IPS-20b (cell line): ENCODE results near the gene GUK1.

Experiments used
- H3K27ac ChIP-seq: one replicate; pipeline ENCODE4 v1.5.1; 2013; ENCODE audit warnings: low read length
- H3K27me3 ChIP-seq: 2 replicates; pipeline ENCODE4 v1.6.1; 2013; ENCODE audit warnings: mild to moderate bottlenecking, low read length, inconsistent platforms; ENCODE audit not compliant: insufficient read depth
- H3K36me3 ChIP-seq: 2 replicates; pipeline ENCODE4 v1.6.1; 2013; ENCODE audit warnings: low read depth, mild to moderate bottlenecking, inconsistent platforms, low read length, moderate library complexity; ENCODE audit not compliant: insufficient read depth
- H3K4me1 ChIP-seq: 2 replicates; pipeline ENCODE4 v1.6.1; 2013; ENCODE audit warnings: mild to moderate bottlenecking, control low read depth, inconsistent platforms, low read length, moderate library complexity; ENCODE audit not compliant: insufficient read depth
- H3K4me3 ChIP-seq: 2 replicates; pipeline ENCODE4 v1.5.1; 2013; ENCODE audit warnings: mild to moderate bottlenecking, low read length, inconsistent platforms
- H3K9ac ChIP-seq: 2 replicates; pipeline ENCODE4 v1.6.1; 2013; ENCODE audit warnings: low read depth, mild to moderate bottlenecking, inconsistent platforms, low read length, moderate library complexity
- H3K9me3 ChIP-seq: 2 replicates; pipeline ENCODE4 v1.6.1; 2013; ENCODE audit warnings: mild to moderate bottlenecking, low read depth, low read length, inconsistent platforms; ENCODE audit not compliant: insufficient read depth

Gene GUK1

DNA sequence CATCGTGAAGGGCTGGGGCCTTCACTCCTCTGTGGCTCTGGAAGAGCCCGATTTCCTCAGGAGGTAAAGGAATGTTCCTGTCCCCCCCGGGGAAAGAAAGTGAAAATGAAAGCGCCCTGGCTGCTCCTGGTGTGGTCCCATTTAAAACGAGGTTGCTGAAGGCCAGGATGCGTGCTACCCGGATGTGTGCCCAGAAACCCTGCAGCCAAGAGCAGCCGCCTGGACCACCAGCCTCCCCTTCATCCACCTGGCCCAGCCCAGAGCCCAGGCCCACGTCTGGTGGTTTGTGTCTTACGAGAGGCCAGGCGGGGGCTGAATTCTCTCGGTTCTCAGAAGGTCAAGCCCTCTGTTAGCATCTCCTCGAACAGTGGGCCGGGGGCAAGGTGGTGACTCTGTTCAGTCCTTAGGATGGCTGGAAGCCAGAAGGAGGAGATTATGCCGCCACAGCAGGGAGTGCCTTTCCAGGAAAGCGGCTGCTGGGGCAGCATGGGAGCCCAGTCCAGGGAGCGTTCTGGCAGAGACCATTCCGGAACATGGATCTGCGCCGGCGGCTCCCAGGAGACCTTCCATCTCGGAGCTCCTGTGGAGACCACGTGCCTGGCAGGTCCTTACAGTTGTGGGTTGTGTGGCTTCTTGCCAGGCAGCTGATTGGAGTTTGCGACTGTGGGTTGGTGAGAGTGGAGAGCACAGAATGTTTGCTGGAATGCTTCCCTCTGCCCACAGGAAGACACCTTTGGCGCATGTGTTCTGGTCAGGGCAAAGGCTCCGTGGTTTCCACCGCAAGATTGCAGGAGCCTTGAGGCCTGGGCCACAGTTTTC, 1.4 kb downstream of the GUK1 start:
- no peaks in the 10 kb centered on the region; the same call in 1 of the 2 replicates for H3K4me1 ChIP-seq
- H3K27ac ChIP-seq, result no peak overlapping the region
- H3K9ac ChIP-seq, result peak overlapping the region; percentile 82; the same call in 1 of the 2 replicates
- peak overlapping the region; percentile 87 for H3K4me3 ChIP-seq
- H3K9me3 ChIP-seq, result no peaks in the 10 kb centered on the region
- H3K36me3 ChIP-seq, result no peaks in the 10 kb centered on the region
- H3K27me3 ChIP-seq, result peaks cover 16% of the 10 kb centered on the region

DNA sequence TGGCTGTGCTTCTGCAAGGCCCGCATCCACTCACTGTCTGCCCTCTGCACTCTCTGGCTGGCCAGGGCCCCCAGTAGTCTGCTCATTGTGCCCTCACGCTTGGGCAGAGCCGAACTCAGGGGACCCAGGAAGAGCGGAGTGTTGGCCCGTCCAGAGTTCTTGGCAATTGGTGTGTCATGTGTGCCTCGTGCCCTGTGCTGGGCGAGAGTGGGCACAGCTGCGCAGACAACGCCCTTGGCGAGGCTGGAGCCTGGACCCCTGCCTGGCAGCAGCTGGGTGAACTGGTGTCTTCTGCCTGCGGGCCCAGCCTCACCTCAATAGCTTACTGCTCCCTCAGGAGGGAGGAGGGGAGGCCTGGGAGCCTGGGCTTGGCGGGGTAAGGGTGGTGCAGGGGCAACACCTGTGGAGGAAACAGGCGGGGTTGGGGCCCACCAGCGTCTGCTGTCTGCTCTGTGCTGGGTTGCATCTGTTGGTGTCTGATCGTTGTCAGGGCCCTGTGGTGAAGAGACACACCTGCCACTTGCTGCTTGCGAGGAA, 2.1 kb downstream of the GUK1 start:
- Histone ChIP-seq H3K4me3 (no peak overlapping the region), H3K9me3 (no peaks in the 10 kb centered on the region), H3K27me3 (peaks cover 9% of the 10 kb centered on the region), H3K27ac (no peak overlapping the region), H3K36me3 (no peaks in the 10 kb centered on the region), H3K9ac (no peak overlapping the region), H3K4me1 (no peaks in the 10 kb centered on the region; the same call in 1 of the 2 replicates)

DNA sequence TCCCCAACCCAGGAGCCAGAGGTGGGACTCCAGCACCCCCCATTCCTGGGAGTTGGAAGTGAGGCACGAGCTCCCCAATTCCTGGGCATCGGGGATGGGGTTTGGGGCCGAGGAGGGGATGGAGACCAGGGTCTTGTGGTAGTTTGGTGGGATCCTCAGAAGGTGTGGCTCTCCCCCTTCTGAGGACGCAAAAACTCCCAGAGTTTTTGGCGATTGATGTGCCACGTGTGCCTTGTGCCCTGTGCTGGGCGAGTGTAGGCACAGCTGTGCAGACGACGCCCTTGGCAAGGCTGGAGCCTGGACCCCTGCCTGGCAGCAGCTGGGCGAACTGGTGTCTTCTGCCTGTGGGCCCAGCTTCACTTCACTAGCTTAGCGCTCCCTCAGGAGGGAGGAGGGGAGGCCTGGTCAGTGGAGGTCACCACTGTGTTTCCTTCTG, 2.6 kb downstream of the GUK1 start:
- H3K4me3 ChIP-seq, result no peak overlapping the region
- H3K36me3 ChIP-seq, result no peaks in the 10 kb centered on the region
- no peak overlapping the region for H3K27ac ChIP-seq
- no peaks in the 10 kb centered on the region; the same call in 1 of the 2 replicates for H3K4me1 ChIP-seq
- H3K27me3 ChIP-seq, result peaks cover 4% of the 10 kb centered on the region; the same call in 1 of the 2 replicates
- no peak overlapping the region for H3K9ac ChIP-seq
- H3K9me3 ChIP-seq, result no peaks in the 10 kb centered on the region

DNA sequence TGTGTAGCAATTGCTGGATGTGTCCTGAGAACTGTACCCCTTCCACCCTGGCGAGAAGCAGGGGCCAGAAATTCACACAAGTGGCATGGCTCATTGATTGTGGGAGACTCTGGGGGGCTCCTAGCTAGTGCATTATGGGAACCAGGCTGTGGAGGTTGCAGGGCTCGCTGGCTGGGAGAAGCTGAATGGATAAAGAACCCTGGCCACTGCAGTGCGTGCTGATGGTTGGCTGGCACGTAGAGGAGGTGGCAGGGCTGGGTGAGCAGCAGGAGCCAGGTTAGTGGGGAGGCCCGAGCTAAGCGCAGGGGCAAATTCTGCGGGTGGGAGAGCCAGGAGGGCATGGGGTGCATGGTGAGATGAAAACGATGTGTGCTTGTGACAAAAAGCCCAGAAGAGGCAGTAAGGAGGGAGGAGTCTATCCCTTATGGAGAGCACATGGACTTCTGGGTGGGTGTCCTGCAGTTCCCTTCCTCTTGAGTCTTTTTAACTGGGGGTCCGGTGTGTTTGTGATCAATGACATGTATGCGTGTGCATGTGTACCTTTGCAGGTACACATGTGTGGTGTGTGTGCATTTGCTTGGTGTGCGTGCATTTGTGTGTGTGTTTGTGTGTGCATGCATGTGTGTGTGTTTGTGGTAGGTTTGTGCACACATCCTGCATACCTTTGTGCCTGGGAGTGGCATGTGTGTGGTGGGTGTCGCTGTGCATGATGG, 3.6 kb downstream of the GUK1 start:
- no peak overlapping the region for H3K4me3 ChIP-seq
- H3K36me3 ChIP-seq, result no peaks in the 10 kb centered on the region
- no peak overlapping the region for H3K9ac ChIP-seq
- no peaks in the 10 kb centered on the region; the same call in 1 of the 2 replicates for H3K4me1 ChIP-seq
- H3K27ac ChIP-seq, result no peak overlapping the region
- no peaks in the 10 kb centered on the region; the same call in 1 of the 2 replicates for H3K27me3 ChIP-seq
- no peaks in the 10 kb centered on the region for H3K9me3 ChIP-seq

DNA sequence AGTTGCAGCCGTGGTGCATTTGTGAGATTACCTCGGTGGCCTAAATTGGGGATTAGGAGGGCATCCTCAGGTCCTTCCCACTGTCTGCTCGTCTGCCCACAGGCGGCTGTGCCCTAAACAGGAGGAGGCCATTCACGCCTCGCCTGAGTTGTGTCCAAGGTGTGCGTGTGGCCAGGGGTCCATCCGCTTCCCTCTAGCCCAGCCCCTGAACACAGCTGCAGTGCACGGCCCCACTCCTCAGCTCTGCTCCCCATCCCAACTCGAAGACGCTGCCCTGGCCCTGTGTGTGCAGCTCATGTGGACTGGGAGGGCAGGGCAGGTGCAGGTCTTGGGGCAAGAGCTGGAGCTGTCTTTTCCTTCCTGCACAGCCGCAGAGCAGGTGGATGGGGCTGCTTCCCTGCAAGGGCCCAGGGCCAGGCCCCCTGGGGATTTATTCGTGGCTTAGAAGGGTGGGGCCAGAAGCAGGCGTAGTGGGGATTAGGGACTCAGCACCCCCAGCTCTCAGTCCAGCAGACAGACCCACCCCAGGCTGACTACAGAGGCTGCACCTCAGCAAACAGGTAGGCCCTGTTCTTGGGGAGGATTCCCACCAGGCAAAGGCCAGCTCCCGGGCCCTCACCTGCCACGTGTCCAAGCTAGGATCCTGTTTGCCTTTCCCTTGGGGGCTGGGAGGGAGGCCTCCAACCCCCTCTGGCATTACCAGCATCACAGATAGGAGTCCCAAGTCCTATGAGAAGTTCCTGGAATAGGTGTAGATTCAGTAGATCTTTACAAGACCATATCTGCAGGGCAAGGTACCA, 4.3 kb downstream of the GUK1 start:
- Histone ChIP-seq H3K27ac (no peak overlapping the region), H3K4me3 (no peak overlapping the region), H3K9ac (no peak overlapping the region), H3K4me1 (no peaks in the 10 kb centered on the region; the same call in 1 of the 2 replicates), H3K36me3 (no peaks in the 10 kb centered on the region), H3K9me3 (no peaks in the 10 kb centered on the region), H3K27me3 (no peaks in the 10 kb centered on the region)

DNA sequence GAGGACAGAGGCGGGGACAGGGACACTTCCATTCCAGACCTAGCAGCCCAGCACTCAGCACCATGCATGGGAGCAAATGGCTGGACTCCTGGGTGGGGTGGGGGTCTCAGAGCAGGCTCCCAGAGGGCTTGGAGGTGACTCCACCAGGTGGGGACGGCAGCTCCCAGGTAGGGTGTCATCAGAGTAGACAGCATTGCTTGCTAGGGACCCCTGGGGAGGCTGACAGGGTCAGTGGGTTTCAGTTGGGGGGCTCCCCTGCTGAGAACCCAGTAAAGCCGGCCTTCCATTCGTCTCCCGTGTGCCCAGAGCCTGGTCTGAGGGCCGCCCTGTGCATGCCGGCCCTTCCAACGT, 4.9 kb downstream of the GUK1 start:
- Histone ChIP-seq H3K4me1 (no peaks in the 10 kb centered on the region; the same call in 1 of the 2 replicates), H3K4me3 (no peak overlapping the region), H3K9ac (no peak overlapping the region), H3K9me3 (no peaks in the 10 kb centered on the region), H3K27me3 (no peaks in the 10 kb centered on the region), H3K36me3 (no peaks in the 10 kb centered on the region), H3K27ac (no peak overlapping the region)

DNA sequence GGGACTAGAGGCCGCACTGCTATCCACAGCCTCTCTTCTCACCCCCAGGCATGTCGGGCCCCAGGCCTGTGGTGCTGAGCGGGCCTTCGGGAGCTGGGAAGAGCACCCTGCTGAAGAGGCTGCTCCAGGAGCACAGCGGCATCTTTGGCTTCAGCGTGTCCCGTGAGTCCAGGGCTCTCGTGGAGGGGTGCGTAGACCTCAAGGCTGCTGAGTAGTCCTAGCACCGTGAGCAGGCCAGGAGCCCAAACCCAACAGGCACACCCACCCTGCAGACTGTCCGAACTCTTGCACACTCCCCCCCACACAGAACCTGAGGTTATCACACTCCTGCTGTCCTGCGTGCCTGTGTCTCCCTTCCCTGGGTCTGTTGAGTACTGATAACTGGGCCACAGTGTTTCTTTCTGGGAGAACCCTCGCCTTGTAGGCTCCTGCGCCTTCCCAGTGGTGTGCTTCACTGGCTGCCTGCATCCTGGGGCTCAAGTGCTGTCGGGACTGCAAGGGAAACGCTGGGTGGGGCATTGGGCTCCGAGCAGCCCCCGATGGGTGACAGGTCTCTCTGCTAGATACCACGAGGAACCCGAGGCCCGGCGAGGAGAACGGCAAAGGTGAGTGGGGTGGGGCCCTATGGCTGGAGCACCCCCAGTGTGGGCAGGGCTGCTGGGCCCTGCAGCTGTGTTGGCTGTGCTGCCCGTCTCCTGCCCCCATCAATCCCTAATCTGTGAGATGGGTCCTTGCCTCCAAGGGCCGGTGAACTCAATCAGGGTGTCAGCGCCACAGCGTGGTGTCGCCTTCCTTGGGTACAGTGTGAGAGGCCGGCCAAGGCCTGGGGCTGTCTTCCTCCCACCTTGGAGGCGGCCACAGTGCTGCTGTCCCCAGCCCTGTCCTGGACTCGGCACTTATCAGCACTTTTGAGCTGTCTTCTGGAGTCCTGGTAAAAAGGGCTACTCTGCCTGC, 5.7 kb downstream of the GUK1 start:
- Histone ChIP-seq H3K9ac (no peak overlapping the region), H3K4me3 (no peak overlapping the region), H3K4me1 (no peaks in the 10 kb centered on the region; the same call in 1 of the 2 replicates), H3K27me3 (no peaks in the 10 kb centered on the region), H3K27ac (no peak overlapping the region), H3K9me3 (no peaks in the 10 kb centered on the region), H3K36me3 (no peaks in the 10 kb centered on the region)

DNA sequence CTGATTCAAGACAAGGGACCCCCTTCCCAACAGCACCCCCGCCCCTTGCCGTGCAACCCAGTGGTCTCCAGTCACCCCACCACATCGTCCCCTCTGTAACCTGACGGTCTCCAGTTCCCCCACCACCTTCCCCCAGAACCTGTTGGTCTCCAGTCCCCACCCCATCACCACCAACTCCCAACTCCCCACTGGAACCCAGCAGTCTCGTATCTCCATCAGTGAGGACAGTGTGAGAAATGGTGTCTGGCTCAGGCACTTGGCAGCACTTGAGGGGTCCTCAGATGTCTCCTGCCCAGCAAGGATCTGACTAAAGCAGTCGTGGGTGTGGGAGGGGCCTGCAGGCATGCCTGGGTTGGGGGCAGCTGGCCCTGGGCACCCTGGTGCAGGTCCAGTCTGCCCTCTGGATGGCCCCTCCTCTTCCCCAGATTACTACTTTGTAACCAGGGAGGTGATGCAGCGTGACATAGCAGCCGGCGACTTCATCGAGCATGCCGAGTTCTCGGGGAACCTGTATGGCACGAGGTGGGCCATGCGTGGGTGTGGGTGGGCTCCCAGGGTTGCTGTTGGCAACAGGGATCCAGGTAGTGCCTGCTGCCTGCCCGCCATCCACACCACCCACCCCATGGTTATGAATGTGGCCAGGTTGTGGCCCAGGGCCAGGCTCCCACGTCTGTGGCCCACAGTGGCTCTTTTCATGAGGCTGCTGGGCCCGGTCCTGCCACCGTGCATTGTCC, 6.5 kb downstream of the GUK1 start:
- Histone ChIP-seq H3K9me3 (no peaks in the 10 kb centered on the region), H3K4me3 (no peak overlapping the region), H3K27ac (no peak overlapping the region), H3K4me1 (no peaks in the 10 kb centered on the region), H3K27me3 (no peaks in the 10 kb centered on the region), H3K9ac (no peak overlapping the region), H3K36me3 (no peaks in the 10 kb centered on the region)

DNA sequence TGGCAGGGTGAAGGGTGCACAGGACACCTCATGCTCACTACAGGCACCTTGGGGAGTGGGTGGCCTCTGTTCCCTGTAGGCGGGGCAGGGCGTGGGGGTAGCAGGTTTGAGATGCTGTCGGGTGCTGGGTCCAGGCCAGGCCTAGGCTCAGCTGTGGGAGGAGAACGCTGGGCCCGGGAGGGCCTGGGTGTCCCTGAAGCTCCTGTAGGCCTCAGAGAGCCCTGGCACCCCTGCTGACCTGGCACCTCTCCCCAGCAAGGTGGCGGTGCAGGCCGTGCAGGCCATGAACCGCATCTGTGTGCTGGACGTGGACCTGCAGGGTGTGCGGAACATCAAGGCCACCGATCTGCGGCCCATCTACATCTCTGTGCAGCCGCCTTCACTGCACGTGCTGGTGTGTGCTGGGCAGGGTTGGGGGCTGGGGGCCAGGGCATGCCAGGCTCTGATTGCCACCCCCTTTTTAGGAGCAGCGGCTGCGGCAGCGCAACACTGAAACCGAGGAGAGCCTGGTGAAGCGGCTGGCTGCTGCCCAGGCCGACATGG, 7.1 kb downstream of the GUK1 start:
- no peaks in the 10 kb centered on the region for H3K4me1 ChIP-seq

DNA sequence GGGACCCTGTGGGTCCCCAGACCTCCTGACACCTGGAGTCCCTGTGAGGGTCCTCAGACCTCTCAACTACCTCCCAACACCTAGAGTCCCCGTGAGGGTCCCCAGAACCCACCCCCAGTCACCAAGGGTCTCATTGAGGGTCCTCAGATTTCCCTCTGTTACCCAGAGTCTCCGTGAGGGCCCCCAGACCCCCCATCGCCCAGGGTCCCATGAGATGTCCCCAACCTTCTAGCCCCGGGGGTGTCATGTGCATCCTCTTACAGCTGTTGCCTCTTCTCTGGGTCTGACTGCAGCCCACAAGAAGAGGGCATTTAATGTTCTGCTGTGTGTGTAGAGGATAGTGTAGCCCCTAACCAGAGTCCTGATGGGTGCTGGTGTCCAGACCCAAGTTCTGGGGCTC, 7.7 kb downstream of the GUK1 start:
- no peak overlapping the region for H3K9ac ChIP-seq
- no peaks in the 10 kb centered on the region for H3K27me3 ChIP-seq
- no peaks in the 10 kb centered on the region for H3K36me3 ChIP-seq
- no peak overlapping the region for H3K27ac ChIP-seq
- no peaks in the 10 kb centered on the region for H3K4me1 ChIP-seq
- no peaks in the 10 kb centered on the region for H3K9me3 ChIP-seq
- no peak overlapping the region for H3K4me3 ChIP-seq

More for the DNA sequence above, 7.1 kb downstream of the GUK1 start:
- no peaks in the 10 kb centered on the region for H3K9me3 ChIP-seq
- H3K36me3 ChIP-seq, result no peaks in the 10 kb centered on the region
- H3K4me3 ChIP-seq, result no peak overlapping the region
- no peak overlapping the region for H3K27ac ChIP-seq
- no peak overlapping the region for H3K9ac ChIP-seq
- no peaks in the 10 kb centered on the region for H3K27me3 ChIP-seq
